Measurements from ENCODE around the gene ITGA1.

- TF ChIP-seq CTCF (conservative IDR thresholded peaks at IDR 0.05; ENCODE audit: low read length): no peak
- no peak for TF ChIP-seq EZH2phosphoT487 (IDR thresholded peaks at IDR 0.05; ENCODE audit: borderline replicate concordance, low read depth, low read length)
These were observed 133.2 kb downstream of the ITGA1 start for GRCh38 chr5:52920929-52921328.

Measured in OCI-LY7 (cell line).